ENCODE measurements around the gene MANEA. TPM values are rescaled to one million over a fixed set of nuclear protein-coding genes. Genes with fewer than 3 reads are reported as not detected.

Gene MANEA
- polyA plus RNA-seq, 1 of the 3 experiments (the other 2 are of a cell fraction) = 2.8 TPM

GRCh38 chr6:95649451-95649850 lies 72.1 kb downstream of the MANEA start (continued):
- TF ChIP-seq REST (IDR thresholded peaks at IDR 0.05; ENCODE audit: low read depth, low read length) = no peak
- TF ChIP-seq, protein P1, sequence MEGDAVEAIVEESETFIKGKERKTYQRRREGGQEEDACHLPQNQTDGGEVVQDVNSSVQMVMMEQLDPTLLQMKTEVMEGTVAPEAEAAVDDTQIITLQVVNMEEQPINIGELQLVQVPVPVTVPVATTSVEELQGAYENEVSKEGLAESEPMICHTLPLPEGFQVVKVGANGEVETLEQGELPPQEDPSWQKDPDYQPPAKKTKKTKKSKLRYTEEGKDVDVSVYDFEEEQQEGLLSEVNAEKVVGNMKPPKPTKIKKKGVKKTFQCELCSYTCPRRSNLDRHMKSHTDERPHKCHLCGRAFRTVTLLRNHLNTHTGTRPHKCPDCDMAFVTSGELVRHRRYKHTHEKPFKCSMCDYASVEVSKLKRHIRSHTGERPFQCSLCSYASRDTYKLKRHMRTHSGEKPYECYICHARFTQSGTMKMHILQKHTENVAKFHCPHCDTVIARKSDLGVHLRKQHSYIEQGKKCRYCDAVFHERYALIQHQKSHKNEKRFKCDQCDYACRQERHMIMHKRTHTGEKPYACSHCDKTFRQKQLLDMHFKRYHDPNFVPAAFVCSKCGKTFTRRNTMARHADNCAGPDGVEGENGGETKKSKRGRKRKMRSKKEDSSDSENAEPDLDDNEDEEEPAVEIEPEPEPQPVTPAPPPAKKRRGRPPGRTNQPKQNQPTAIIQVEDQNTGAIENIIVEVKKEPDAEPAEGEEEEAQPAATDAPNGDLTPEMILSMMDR (IDR thresholded peaks at IDR 0.05) = no peak
- TF ChIP-seq GABPA (IDR thresholded peaks at IDR 0.05; ENCODE audit: low read depth) = no peak
- TF ChIP-seq, protein P2, sequence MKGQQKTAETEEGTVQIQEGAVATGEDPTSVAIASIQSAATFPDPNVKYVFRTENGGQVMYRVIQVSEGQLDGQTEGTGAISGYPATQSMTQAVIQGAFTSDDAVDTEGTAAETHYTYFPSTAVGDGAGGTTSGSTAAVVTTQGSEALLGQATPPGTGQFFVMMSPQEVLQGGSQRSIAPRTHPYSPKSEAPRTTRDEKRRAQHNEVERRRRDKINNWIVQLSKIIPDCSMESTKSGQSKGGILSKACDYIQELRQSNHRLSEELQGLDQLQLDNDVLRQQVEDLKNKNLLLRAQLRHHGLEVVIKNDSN (IDR thresholded peaks at IDR 0.05; ENCODE audit: borderline replicate concordance, low read depth) = no peak
- no peak for TF ChIP-seq RCOR1 (IDR thresholded peaks at IDR 0.05; ENCODE audit: low read length)
- no peak for TF ChIP-seq EP300 (IDR thresholded peaks at IDR 0.05; ENCODE audit: borderline replicate concordance in 1 of 2, low read depth in 1 of 2, low read length in 1 of 2)
- TF ChIP-seq CHD2 (IDR thresholded peaks at IDR 0.05; ENCODE audit: low read length, partially characterized antibody) = no peak
- no peak for TF ChIP-seq TCF12 (IDR thresholded peaks at IDR 0.05)

GRCh38 chr6:95654176-95654575 lies 76.8 kb downstream of the MANEA start:
- no peaks in the 10 kb centered on the region for H3F3A ChIP-seq (replicated peaks; ENCODE audit: insufficient read depth)
- no peak for DNase-seq
- H3K9me3 ChIP-seq = no peaks in the 10 kb centered on the region
- H3K9ac ChIP-seq = no peak overlapping the region
- CTCF ChIA-PET = no interaction called here
- H3K4me2 ChIP-seq = no peak overlapping the region
- POLR2A ChIA-PET = no interaction called here
- no peaks in the 10 kb centered on the region for H4K20me1 ChIP-seq (ENCODE audit: insufficient read depth)
- no peaks in the 10 kb centered on the region for H3K27me3 ChIP-seq (ENCODE audit: insufficient read depth)
- no peaks in the 10 kb centered on the region for H3K4me1 ChIP-seq (ENCODE audit: control insufficient read depth in 1 of 2, insufficient read depth in 2 of 2, low read depth in 1 of 2, low read length in 1 of 2)
- no peak overlapping the region for H3K27ac ChIP-seq (ENCODE audit: low read depth in 2 of 2, low read length in 1 of 2)
- no peak overlapping the region for H3K4me3 ChIP-seq (ENCODE audit: low read depth in 2 of 2, low read length in 1 of 2)
- H3K9me2 ChIP-seq = no peaks in the 10 kb centered on the region
- no peaks in the 10 kb centered on the region for H3K79me2 ChIP-seq (ENCODE audit: insufficient read depth)
- no peak overlapping the region for H2AFZ ChIP-seq (ENCODE audit: low read depth)
- no peaks in the 10 kb centered on the region for H3K36me3 ChIP-seq (replicated peaks in 1 of 2; ENCODE audit: control insufficient read depth in 1 of 2, insufficient read depth in 2 of 2, low read length in 1 of 2)
- TF ChIP-seq GATA2 (CRISPR knock-in tag; IDR thresholded peaks at IDR 0.05) = no peak
- no peak for TF ChIP-seq JUND (IDR thresholded peaks at IDR 0.05)

GRCh38 chr6:95658886-95659285 lies 81.6 kb downstream of the MANEA start:
- no peaks in the 10 kb centered on the region for H4K20me1 ChIP-seq (ENCODE audit: insufficient read depth)
- H3K27ac ChIP-seq (ENCODE audit: low read depth in 2 of 2, low read length in 1 of 2) = no peak overlapping the region
- no peaks in the 10 kb centered on the region for H3K9me3 ChIP-seq
- no peak overlapping the region for H2AFZ ChIP-seq (ENCODE audit: low read depth)
- H3K9me2 ChIP-seq = no peaks in the 10 kb centered on the region
- no peaks in the 10 kb centered on the region for H3K27me3 ChIP-seq (ENCODE audit: insufficient read depth)
- DNase-seq = no peak
- no peaks in the 10 kb centered on the region for H3K4me1 ChIP-seq (ENCODE audit: control insufficient read depth in 1 of 2, insufficient read depth in 2 of 2, low read depth in 1 of 2, low read length in 1 of 2)
- no peak overlapping the region for H3K4me3 ChIP-seq (ENCODE audit: low read depth in 2 of 2, low read length in 1 of 2)
- POLR2A ChIA-PET = no interaction called here
- H3K36me3 ChIP-seq (replicated peaks in 1 of 2; ENCODE audit: control insufficient read depth in 1 of 2, insufficient read depth in 2 of 2, low read length in 1 of 2) = no peaks in the 10 kb centered on the region
- no peaks in the 10 kb centered on the region for H3F3A ChIP-seq (replicated peaks; ENCODE audit: insufficient read depth)
- no peak overlapping the region for H3K9ac ChIP-seq
- WGBS (ENCODE audit: low lambda C conversion rate) = 67% methylated on average over 2 of the region's 2 CpGs
- H3K4me2 ChIP-seq = no peak overlapping the region
- CTCF ChIA-PET = no interaction called here
- no peaks in the 10 kb centered on the region for H3K79me2 ChIP-seq (ENCODE audit: insufficient read depth)
- TF ChIP-seq JUND (IDR thresholded peaks at IDR 0.05) (no peak), TEAD4 (IDR thresholded peaks at IDR 0.05; ENCODE audit: borderline replicate concordance, insufficient read depth) (no peak), FOXJ3 (CRISPR knock-in tag; IDR thresholded peaks at IDR 0.05) (no peak), TCF12 (IDR thresholded peaks at IDR 0.05) (no peak), RXRA (IDR thresholded peaks at IDR 0.05; ENCODE audit: borderline replicate concordance, low read depth) (no peak), POLR2AphosphoS5 (IDR thresholded peaks at IDR 0.05; ENCODE audit: low read depth, low read length) (no peak), EZH2phosphoT487 (IDR thresholded peaks at IDR 0.05; ENCODE audit: borderline replicate concordance, low read depth) (no peak), NFIC (IDR thresholded peaks at IDR 0.05; ENCODE audit: borderline replicate concordance) (no peak), MAX (IDR thresholded peaks at IDR 0.05; ENCODE audit: low read depth) (no peak)
- TF ChIP-seq, protein P3, sequence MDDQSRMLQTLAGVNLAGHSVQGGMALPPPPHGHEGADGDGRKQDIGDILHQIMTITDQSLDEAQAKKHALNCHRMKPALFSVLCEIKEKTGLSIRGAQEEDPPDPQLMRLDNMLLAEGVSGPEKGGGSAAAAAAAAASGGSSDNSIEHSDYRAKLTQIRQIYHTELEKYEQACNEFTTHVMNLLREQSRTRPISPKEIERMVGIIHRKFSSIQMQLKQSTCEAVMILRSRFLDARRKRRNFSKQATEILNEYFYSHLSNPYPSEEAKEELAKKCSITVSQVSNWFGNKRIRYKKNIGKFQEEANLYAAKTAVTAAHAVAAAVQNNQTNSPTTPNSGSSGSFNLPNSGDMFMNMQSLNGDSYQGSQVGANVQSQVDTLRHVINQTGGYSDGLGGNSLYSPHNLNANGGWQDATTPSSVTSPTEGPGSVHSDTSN (IDR thresholded peaks at IDR 0.05) = no peak

All from SK-N-SH (cell line).